ENCODE results near the gene SNX15.
A peak's percentile ranks its signal among the peaks of the same experiment; 100 is the strongest.

Gene SNX15

DNA sequence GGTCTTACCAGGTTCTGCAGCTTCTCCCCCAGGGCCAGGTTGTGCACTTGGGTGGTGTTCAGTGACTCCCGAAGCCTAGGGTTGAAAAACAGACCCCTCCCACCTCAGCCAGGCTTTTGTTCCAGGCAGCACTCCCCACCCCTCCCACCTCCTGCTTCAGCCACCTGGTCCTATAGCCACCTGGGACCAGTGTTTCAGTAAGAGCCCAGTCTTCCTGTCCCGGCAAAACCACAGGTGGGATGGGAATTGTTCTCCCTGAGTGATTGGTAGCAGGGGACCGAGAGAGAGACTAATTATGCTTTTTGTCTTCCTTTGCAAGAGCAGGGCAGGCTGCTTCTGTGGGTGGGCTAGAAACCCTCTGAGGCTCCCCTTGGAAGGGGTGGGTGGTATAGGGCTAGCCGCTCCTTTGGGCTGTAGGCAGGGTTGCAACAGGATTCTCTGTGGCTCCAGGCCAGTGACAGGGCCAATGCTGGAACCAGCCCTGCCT lies 39.6 kb downstream of the SNX15 start:
- TF ChIP-seq, protein P1, sequence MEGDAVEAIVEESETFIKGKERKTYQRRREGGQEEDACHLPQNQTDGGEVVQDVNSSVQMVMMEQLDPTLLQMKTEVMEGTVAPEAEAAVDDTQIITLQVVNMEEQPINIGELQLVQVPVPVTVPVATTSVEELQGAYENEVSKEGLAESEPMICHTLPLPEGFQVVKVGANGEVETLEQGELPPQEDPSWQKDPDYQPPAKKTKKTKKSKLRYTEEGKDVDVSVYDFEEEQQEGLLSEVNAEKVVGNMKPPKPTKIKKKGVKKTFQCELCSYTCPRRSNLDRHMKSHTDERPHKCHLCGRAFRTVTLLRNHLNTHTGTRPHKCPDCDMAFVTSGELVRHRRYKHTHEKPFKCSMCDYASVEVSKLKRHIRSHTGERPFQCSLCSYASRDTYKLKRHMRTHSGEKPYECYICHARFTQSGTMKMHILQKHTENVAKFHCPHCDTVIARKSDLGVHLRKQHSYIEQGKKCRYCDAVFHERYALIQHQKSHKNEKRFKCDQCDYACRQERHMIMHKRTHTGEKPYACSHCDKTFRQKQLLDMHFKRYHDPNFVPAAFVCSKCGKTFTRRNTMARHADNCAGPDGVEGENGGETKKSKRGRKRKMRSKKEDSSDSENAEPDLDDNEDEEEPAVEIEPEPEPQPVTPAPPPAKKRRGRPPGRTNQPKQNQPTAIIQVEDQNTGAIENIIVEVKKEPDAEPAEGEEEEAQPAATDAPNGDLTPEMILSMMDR (IDR thresholded peaks at IDR 0.05; ENCODE audit: insufficient read depth, low read depth, low read length, missing control alignments), result no peak
- DNase-seq (ENCODE audit: low read depth), result no peak

DNA sequence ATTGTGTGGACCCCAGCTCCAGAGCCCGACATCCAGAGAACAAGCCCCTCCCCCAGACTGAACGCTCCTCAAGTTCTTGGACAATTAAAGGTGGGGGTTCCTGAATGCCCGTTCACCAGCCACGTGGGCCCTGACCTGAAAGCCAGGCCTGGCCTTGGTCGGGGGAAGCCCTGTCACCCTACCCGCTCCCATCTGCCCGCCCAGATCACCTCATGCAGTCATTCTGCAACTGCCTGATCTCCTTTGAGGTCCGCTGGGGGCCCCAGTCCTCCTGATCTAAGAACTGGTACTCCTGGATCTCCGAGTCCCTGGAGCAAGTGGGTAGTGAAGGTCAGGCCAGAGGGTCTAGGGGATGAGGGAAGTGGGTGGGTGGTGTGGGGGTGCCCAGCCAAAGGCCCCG lies 40.2 kb downstream of the SNX15 start:
- no peak overlapping the region for H3K4me3 ChIP-seq (ENCODE audit: low read depth, low read length)
- TF ChIP-seq, protein P1 (IDR thresholded peaks at IDR 0.05; ENCODE audit: insufficient read depth, low read depth, low read length, missing control alignments), result no peak
- DNase-seq (ENCODE audit: low read depth), result peak; percentile 70

More for the DNA sequence above, 39.6 kb downstream of the SNX15 start:
- H3K4me3 ChIP-seq (ENCODE audit: low read depth, low read length), result no peak overlapping the region

DNA sequence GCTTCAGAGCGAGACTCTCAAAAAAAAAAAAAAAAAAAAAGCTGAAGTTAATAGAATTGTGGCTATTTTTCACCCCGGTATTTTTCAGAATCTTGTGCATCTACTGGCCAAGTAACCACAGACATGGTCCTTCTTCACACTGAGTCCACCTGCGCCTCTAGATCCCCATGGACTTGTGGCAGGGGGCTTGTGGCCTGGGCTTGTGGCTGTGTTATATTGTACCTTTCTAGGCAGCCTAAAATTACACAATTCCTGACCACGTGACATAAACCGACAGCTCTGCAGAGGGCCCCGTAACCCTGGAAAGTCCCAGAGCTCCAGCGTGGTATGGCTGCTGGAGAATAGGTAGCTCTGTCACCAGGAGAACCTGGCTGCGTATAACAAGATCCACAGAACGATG lies 42.0 kb downstream of the SNX15 start:
- TF ChIP-seq, protein P1 (IDR thresholded peaks at IDR 0.05; ENCODE audit: insufficient read depth, low read depth, low read length, missing control alignments), result no peak
- peak; percentile 34 for DNase-seq (ENCODE audit: low read depth)

DNA sequence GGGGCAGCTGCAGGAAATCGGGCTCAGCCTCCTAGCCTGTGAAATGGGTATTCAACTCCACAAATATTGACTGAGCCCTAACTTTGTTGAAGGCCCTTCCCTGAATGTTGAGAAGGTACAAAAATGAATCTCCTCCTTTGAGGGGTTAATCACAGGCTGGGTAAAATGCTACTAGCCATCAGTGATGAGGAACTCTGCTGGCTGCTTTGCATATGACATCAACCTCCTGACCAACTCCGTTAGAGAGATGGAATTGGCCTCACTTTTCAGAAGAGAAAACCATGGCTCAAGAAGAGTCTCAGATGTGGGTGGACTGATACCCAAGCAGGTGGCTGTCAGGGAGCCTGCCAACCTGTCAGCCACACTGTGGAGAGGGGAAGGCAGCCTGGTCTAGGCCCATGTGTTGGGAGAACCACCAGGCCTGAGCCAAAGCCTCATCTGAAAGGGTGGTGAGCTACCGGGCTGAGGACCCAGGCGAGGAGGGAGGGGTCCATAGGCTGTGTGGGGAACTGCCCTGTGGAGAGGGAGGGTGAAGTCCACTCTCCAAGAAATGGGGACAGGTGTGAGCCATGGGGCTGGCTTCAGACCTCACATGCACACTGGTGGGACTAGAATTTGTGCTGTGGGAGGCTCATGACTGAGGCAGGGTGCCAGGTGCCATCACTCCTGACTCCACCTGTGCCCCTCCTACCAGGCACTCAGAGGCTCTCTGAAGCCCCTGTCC lies 44.8 kb downstream of the SNX15 start:
- DNase-seq (ENCODE audit: low read depth), result peak; percentile 38
- TF ChIP-seq, protein P1 (IDR thresholded peaks at IDR 0.05; ENCODE audit: insufficient read depth, low read depth, low read length, missing control alignments), result no peak
- no peak overlapping the region for H3K4me3 ChIP-seq (ENCODE audit: low read depth, low read length)

More for the DNA sequence above, 42.0 kb downstream of the SNX15 start:
- H3K4me3 ChIP-seq (ENCODE audit: low read depth, low read length), result no peak overlapping the region

DNA sequence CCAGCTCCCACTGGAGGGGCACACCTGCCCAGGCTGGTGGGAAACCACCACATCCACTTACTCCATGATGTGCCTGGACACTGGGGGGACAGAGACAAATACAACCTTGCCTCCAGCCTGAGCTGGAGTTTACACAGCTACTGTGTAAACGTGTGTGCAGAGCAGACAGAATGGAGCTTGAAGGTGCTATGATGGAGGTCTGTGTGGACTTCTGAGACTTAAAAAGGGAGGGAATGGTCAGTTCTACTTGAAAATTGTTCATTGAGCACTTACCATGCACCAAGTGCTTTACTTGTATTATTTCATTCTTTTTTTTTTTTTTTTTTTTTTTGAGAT lies 45.4 kb downstream of the SNX15 start:
- TF ChIP-seq, protein P1 (IDR thresholded peaks at IDR 0.05; ENCODE audit: insufficient read depth, low read depth, low read length, missing control alignments), result no peak
- DNase-seq (ENCODE audit: low read depth), result no peak
- no peak overlapping the region for H3K4me3 ChIP-seq (ENCODE audit: low read depth, low read length)

DNA sequence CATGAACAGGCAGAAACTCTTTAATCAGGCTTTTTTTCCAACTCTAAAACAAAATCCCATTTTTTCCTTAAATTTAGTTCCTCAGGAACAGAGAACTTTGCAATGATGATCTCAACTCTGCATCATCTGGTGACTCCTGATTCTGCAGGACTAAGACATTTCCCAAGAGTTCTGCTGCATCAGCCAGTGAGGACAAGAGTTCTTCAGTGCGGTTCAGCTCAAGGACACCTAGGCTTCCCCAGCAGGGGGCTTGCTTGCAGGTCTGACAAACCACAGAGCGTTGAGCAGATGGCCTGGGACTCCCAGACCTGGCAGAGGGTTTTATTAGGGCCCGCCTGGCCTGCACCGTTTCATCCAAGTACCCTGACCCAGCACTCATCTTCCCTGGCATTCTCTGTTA lies 50.2 kb downstream of the SNX15 start:
- no peak for DNase-seq (ENCODE audit: low read depth)
- TF ChIP-seq, protein P1 (IDR thresholded peaks at IDR 0.05; ENCODE audit: insufficient read depth, low read depth, low read length, missing control alignments), result no peak
- H3K4me3 ChIP-seq (ENCODE audit: low read depth, low read length), result no peak overlapping the region

DNA sequence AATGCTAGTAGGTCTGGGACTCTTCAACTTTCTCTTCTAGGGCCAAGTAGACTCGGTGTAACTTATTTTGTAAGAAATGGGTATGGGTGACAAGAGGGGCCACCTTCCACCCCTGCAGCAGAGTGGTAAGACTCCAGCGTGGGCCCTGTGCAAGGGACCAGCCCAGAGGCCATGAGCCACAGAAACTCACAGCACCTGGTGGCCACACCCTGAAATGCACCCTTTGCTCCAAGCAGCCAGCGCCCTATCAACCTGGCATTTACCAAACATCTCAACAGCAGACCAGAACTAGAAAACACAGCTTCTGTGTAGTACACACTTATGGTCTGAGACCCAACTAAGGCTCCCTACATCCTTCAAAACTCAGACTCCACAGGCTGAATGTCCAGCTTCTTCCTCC lies 50.9 kb downstream of the SNX15 start:
- H3K4me3 ChIP-seq (ENCODE audit: low read depth, low read length), result peak overlapping the region; percentile 30
- TF ChIP-seq, protein P1 (IDR thresholded peaks at IDR 0.05; ENCODE audit: insufficient read depth, low read depth, low read length, missing control alignments), result peak; percentile 85
- DNase-seq (ENCODE audit: low read depth), result peak; percentile 84

All from GM12865 (cell line).